RWPE1 (cell line): Measurements from ENCODE around the gene RERE.
"Not testable (repeated sequence)": the region's sequence is repeated elsewhere in the genome, so short reads cannot be mapped to it uniquely, and the experiment has no call there.

Experiments
- CTCF ChIA-PET: fragments of 350-600 bp; sonication (Branson Sonifier 250); formaldehyde crosslinking; extraction: SDS; loops from one replicate; lab custom pipeline; 2021; lab: Yijun Ruan, JAX
- POLR2A ChIA-PET: fragments of 400-600 bp; formaldehyde crosslinking; extraction: SDS; loops from one replicate; lab custom pipeline; 2020; ENCODE audit warnings: antibody characterized with exemption; ENCODE audit not compliant: low non-redundant PET; lab: Yijun Ruan, JAX
- DNase-seq: peaks from one replicate; pipeline ENCODE4 v3.0.0; 2012; ENCODE audit warnings: low spot score
- H3K27ac ChIP-seq: fragments of 450-650 bp; 2 replicates; pipeline ENCODE4 v1.5.1; 2017
- CTCF ChIP-seq: fragments of 450-650 bp; conservative IDR thresholded peaks from 2 replicates; pipeline ENCODE4 v1.5.1; 2017; ENCODE audit warnings: low read depth, mild to moderate bottlenecking

The RERE gene

GRCh38 chr1:8510041-8510823 lies 307.2 kb downstream of the RERE start:
- no peak overlapping the region for H3K27ac ChIP-seq
- ChIA-PET CTCF (interaction anchor here (0.6 kb wide), 1 partner anchor 561 kb away, joined by 8 read pairs; no protein-coding TSS in a partner anchor), POLR2A (no interaction called here)
- DNase-seq = no peak
- TF ChIP-seq CTCF = no peak

GRCh38 chr1:8509579-8509978 lies 307.9 kb downstream of the RERE start:
- DNase-seq = no peak
- POLR2A ChIA-PET = no interaction called here
- no peak for TF ChIP-seq CTCF
- CTCF ChIA-PET = no interaction called here
- no peak overlapping the region for H3K27ac ChIP-seq

GRCh38 chr1:8506995-8507615 lies 310.3 kb downstream of the RERE start:
- peak overlapping the region; percentile 8; the same call in 1 of the 2 replicates for H3K27ac ChIP-seq
- ChIA-PET CTCF (no interaction called here), POLR2A (no interaction called here)
- no peak for TF ChIP-seq CTCF
- DNase-seq = no peak

GRCh38 chr1:8506456-8506855 lies 311.0 kb downstream of the RERE start:
- no peak for TF ChIP-seq CTCF
- H3K27ac ChIP-seq = no peak overlapping the region
- POLR2A ChIA-PET = no interaction called here
- CTCF ChIA-PET = no interaction called here
- no peak for DNase-seq

- TF ChIP-seq CTCF = no peak
- POLR2A ChIA-PET = no interaction called here
- CTCF ChIA-PET = interaction anchor here (0.6 kb wide), 1 partner anchor 389 kb away, joined by 8 read pairs; no protein-coding TSS in a partner anchor
- no peak overlapping the region for H3K27ac ChIP-seq
- no peak for DNase-seq
These were observed 313.6 kb downstream of the RERE start for GRCh38 chr1:8503842-8504241.

- POLR2A ChIA-PET, H3K27ac ChIP-seq, CTCF ChIA-PET: not testable (repeated sequence)
These were observed 314.5 kb downstream of the RERE start for GRCh38 chr1:8502949-8503348.

GRCh38 chr1:8497210-8497819 lies 320.1 kb downstream of the RERE start:
- TF ChIP-seq CTCF = no peak
- CTCF ChIA-PET = no interaction called here

More at GRCh38 chr1:8502949-8503348, 314.5 kb downstream of the RERE start:
- not testable (repeated sequence) for DNase-seq

More at GRCh38 chr1:8497210-8497819, 320.1 kb downstream of the RERE start:
- POLR2A ChIA-PET = no interaction called here
- H3K27ac ChIP-seq = no peak overlapping the region
- DNase-seq = peak; percentile 36
